ENCODE measurements around the gene E4F1.

The E4F1 gene

DNA sequence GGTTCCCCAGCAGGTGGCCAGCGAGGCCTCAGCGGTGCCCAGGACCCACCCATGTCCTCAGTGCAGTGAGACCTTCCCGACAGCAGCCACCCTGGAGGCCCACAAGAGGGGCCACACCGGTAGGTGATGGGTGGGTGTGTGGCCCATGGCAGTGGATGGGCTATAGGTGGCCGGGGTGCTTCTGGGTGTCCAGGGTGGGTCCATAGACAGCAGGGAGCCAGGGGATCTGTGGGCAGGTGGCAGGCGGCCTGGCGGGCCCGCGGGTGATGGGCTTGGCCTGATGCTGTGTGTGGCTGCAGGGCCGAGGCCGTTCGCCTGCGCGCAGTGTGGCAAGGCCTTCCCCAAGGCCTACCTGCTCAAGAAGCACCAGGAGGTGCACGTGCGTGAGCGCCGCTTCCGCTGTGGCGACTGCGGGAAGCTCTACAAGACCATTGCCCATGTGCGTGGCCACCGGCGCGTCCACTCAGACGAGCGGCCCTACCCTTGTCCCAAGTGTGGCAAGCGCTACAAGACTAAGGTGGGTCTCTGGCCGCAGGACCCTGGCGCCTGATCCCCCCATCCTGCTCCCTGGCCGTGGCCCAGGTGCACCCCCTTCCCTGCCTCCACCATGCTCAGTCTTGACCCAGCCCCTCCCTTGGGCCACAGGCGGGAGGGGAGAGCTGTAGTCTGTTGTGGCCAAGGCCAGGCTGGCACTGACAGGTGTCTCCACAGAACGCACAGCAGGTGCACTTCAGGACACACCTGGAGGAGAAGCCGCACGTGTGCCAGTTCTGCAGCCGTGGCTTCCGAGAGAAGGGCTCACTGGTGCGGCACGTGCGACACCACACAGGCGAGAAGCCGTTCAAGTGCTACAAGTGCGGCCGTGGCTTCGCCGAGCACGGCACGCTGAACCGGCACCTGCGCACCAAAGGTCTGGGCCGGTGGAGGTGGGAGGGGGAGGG is 10.8 kb downstream of the E4F1 start:
- H3K36me3 ChIP-seq (ENCODE audit: control insufficient read depth in 5 of 5, insufficient read depth in 5 of 5, low read length in 5 of 5) = peaks cover 0 to 68% (median 61%) of the 10 kb centered on the region in 5 donors
- no peak overlapping the region for H3K9ac ChIP-seq (ENCODE audit: low read length in 5 of 5)
- H3K27me3 ChIP-seq (ENCODE audit: control insufficient read depth in 5 of 5, insufficient read depth in 4 of 5, low read length in 5 of 5) = peaks cover 0 to 18% (median 8%) of the 10 kb centered on the region in 5 donors
- no peaks in the 10 kb centered on the region for H3K9me3 ChIP-seq (ENCODE audit: control insufficient read depth in 5 of 5, low read length in 5 of 5)
- H3K4me1 ChIP-seq (ENCODE audit: control insufficient read depth in 5 of 5, insufficient read depth in 5 of 5, low read length in 5 of 5) = peaks cover 0 to 31% (median 17%) of the 10 kb centered on the region in 5 donors
- H3K4me3 ChIP-seq (ENCODE audit: low read depth in 1 of 5, low read length in 5 of 5) = no peak overlapping the region
- no peak overlapping the region for H3K27ac ChIP-seq (ENCODE audit: low read depth, low read length)

DNA sequence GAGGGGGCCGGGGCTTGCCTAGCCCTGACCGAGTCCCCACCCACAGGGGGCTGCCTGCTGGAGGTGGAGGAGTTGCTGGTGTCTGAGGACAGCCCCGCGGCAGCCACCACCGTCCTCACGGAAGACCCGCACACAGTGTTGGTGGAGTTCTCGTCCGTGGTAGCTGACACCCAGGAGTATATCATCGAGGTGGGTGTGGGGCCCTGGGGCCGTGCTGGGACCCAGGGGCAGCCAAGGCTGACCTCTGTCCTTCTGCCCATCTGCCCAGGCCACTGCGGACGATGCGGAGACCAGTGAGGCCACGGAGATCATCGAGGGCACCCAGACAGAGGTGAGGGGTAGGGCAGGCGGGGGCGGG is 11.4 kb downstream of the E4F1 start:
- no peak overlapping the region for H3K27ac ChIP-seq (ENCODE audit: low read depth, low read length)
- no peak overlapping the region for H3K4me3 ChIP-seq (ENCODE audit: low read depth in 1 of 5, low read length in 5 of 5)
- peaks cover 0 to 18% (median 8%) of the 10 kb centered on the region in 5 donors for H3K27me3 ChIP-seq (ENCODE audit: control insufficient read depth in 5 of 5, insufficient read depth in 4 of 5, low read length in 5 of 5)
- H3K4me1 ChIP-seq (ENCODE audit: control insufficient read depth in 5 of 5, insufficient read depth in 5 of 5, low read length in 5 of 5) = peaks cover 0 to 26% (median 17%) of the 10 kb centered on the region in 5 donors
- no peaks in the 10 kb centered on the region for H3K9me3 ChIP-seq (ENCODE audit: control insufficient read depth in 5 of 5, low read length in 5 of 5)
- peaks cover 0 to 67% (median 58%) of the 10 kb centered on the region in 5 donors for H3K36me3 ChIP-seq (ENCODE audit: control insufficient read depth in 5 of 5, insufficient read depth in 5 of 5, low read length in 5 of 5)
- no peak overlapping the region for H3K9ac ChIP-seq (ENCODE audit: low read length in 5 of 5)

DNA sequence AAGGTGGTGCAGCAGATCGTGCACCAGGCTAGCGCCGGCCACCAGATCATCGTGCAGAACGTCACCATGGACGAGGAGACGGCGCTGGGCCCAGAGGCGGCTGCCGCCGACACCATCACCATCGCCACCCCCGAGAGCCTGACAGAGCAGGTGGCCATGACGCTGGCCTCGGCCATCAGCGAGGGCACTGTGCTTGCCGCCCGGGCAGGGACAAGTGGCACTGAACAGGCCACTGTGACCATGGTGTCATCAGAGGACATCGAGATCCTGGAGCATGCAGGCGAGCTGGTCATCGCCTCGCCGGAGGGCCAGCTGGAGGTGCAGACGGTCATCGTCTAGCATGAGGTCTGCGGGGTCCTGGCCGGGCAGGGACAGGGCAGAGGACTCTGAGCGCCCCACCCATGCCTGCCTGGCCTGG is 11.9 kb downstream of the E4F1 start:
- no peaks in the 10 kb centered on the region for H3K9me3 ChIP-seq (ENCODE audit: control insufficient read depth in 5 of 5, low read length in 5 of 5)
- no peak overlapping the region for H3K27ac ChIP-seq (ENCODE audit: low read depth, low read length)
- peaks cover 0 to 18% (median 8%) of the 10 kb centered on the region in 5 donors for H3K27me3 ChIP-seq (ENCODE audit: control insufficient read depth in 5 of 5, insufficient read depth in 4 of 5, low read length in 5 of 5)
- no peak overlapping the region for H3K9ac ChIP-seq (ENCODE audit: low read length in 5 of 5)
- peaks cover 0 to 65% (median 57%) of the 10 kb centered on the region in 5 donors for H3K36me3 ChIP-seq (ENCODE audit: control insufficient read depth in 5 of 5, insufficient read depth in 5 of 5, low read length in 5 of 5)
- H3K4me3 ChIP-seq (ENCODE audit: low read depth in 1 of 5, low read length in 5 of 5) = no peak overlapping the region
- peaks cover 0 to 23% (median 17%) of the 10 kb centered on the region in 5 donors for H3K4me1 ChIP-seq (ENCODE audit: control insufficient read depth in 5 of 5, insufficient read depth in 5 of 5, low read length in 5 of 5)

DNA sequence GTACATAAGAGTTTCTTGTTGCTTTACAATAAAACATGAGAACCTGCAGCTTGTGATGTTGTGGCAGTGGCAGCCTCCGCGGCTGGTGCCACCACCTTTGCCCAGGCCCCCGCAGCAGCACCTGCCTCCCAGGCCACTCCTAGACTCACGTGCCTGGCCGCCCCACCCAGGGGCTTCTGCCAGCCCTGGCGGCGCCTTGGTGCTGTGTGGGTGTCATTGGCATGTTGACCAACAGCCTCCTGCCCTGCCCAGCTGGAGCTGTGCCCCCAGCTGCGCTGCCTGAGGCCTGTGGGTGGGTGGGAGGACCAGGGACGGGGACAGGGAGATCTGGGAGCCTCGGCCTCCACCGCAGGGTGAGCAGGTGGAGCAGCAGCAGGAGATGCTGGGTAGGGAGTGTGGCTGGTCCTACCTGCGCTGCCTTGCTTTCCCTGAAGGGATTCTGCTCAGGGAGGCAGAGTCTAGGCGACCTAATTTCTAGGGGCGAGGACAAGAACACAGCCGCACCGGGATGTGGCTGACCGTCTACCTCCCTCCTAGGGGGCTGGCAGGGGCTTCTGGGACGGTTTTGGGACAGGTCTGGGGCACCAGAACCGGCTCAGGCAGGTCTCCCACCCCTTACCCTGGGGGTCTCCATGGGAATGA is 12.4 kb downstream of the E4F1 start:
- H3K36me3 ChIP-seq (ENCODE audit: control insufficient read depth in 5 of 5, insufficient read depth in 5 of 5, low read length in 5 of 5) = peaks cover 0 to 59% (median 54%) of the 10 kb centered on the region in 5 donors
- peak overlapping the region in 1 of 5 donors; percentile 49 for H3K4me3 ChIP-seq (ENCODE audit: low read depth in 1 of 5, low read length in 5 of 5)

DNA sequence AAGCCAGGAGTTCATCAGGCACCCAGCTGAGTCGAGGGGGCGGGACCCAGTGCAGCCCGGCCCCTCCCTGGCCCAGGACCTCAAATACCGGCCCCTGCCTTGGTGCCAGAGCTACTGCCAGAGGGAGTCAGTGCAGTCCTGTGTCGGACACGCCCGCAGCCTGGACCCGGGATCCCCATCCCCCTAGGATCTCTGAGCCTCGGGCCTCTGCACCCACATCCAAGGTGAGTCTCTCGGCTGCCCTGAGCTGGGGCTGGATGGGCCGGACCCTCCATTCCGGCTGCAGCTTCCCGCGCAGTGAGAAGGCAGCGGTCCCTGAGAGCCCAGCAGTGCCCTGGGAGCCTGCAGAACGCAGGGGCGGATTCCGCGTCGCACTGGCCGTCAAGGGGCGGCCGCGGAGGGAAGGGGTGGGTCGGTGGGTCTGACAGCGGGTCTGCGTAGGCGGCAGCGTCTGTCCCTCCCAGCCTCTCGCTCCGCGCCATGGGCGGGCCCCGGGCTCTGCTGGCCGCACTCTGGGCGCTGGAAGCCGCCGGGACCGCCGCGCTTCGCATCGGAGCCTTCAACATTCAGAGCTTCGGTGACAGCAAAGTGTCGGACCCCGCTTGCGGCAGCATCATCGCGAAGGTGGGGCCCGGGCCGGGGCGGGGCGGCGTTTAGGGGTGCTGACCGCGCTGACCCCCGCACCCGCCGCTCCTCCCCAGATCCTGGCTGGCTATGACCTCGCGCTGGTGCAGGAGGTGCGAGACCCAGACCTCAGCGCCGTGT is 13.1 kb downstream of the E4F1 start, which contains the start of gene DNASE1L2:
TSS of gene DNASE1L2 (plus strand) at position 108 of the 765 bp plus-strand sequence. CDS start at position 481, 373 bp downstream.
- Histone ChIP-seq H3K36me3 (ENCODE audit: control insufficient read depth in 5 of 5, insufficient read depth in 5 of 5, low read length in 5 of 5) (peaks cover 0 to 52% (median 47%) of the 10 kb centered on the region in 5 donors), H3K9ac (ENCODE audit: low read length in 5 of 5) (peak within 1 kb of the TSS in 1 of 5 donors; percentile 47), H3K4me1 (ENCODE audit: control insufficient read depth in 5 of 5, insufficient read depth in 5 of 5, low read length in 5 of 5) (peaks cover 0 to 23% (median 17%) of the 10 kb centered on the region in 5 donors), H3K9me3 (ENCODE audit: control insufficient read depth in 5 of 5, low read length in 5 of 5) (no peaks in the 10 kb centered on the region), H3K27me3 (ENCODE audit: control insufficient read depth in 5 of 5, insufficient read depth in 4 of 5, low read length in 5 of 5) (peaks cover 0 to 18% (median 8%) of the 10 kb centered on the region in 5 donors), H3K27ac (ENCODE audit: low read depth, low read length) (no peak within 1 kb of the TSS), H3K4me3 (ENCODE audit: low read depth in 1 of 5, low read length in 5 of 5) (peak within 1 kb of the TSS in 3 of 5 donors; percentile 6 to 49 (median 48))

More for the DNA sequence above, 12.4 kb downstream of the E4F1 start:
- no peak overlapping the region for H3K9ac ChIP-seq (ENCODE audit: low read length in 5 of 5)
- H3K27me3 ChIP-seq (ENCODE audit: control insufficient read depth in 5 of 5, insufficient read depth in 4 of 5, low read length in 5 of 5) = peaks cover 0 to 18% (median 8%) of the 10 kb centered on the region in 5 donors
- no peaks in the 10 kb centered on the region for H3K9me3 ChIP-seq (ENCODE audit: control insufficient read depth in 5 of 5, low read length in 5 of 5)
- no peak overlapping the region for H3K27ac ChIP-seq (ENCODE audit: low read depth, low read length)
- H3K4me1 ChIP-seq (ENCODE audit: control insufficient read depth in 5 of 5, insufficient read depth in 5 of 5, low read length in 5 of 5) = peaks cover 0 to 23% (median 17%) of the 10 kb centered on the region in 5 donors

DNA sequence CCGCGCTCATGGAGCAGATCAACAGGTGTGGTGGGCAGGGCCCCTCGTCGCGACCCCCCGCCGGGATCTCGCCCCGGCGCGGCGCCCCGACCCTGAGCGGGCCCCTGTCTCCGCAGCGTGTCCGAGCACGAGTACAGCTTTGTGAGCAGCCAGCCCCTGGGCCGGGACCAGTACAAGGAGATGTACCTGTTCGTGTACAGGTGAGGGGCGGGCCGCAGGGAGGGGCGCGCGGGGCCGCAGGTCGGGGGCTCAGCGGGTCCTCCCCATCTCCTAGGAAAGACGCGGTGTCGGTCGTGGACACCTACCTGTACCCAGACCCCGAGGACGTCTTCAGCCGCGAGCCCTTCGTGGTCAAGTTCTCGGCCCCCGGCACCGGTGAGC is 13.7 kb downstream of the E4F1 start:
- Histone ChIP-seq H3K4me1 (ENCODE audit: control insufficient read depth in 5 of 5, insufficient read depth in 5 of 5, low read length in 5 of 5) (peaks cover 0 to 23% (median 17%) of the 10 kb centered on the region in 5 donors), H3K27ac (ENCODE audit: low read depth, low read length) (no peak overlapping the region), H3K36me3 (ENCODE audit: control insufficient read depth in 5 of 5, insufficient read depth in 5 of 5, low read length in 5 of 5) (peaks cover 0 to 48% (median 42%) of the 10 kb centered on the region in 5 donors), H3K9ac (ENCODE audit: low read length in 5 of 5) (no peak overlapping the region), H3K9me3 (ENCODE audit: control insufficient read depth in 5 of 5, low read length in 5 of 5) (no peaks in the 10 kb centered on the region), H3K27me3 (ENCODE audit: control insufficient read depth in 5 of 5, insufficient read depth in 4 of 5, low read length in 5 of 5) (peaks cover 0 to 18% (median 8%) of the 10 kb centered on the region in 5 donors), H3K4me3 (ENCODE audit: low read depth in 1 of 5, low read length in 5 of 5) (peak overlapping the region in 2 of 5 donors; percentile 48 to 49)

DNA sequence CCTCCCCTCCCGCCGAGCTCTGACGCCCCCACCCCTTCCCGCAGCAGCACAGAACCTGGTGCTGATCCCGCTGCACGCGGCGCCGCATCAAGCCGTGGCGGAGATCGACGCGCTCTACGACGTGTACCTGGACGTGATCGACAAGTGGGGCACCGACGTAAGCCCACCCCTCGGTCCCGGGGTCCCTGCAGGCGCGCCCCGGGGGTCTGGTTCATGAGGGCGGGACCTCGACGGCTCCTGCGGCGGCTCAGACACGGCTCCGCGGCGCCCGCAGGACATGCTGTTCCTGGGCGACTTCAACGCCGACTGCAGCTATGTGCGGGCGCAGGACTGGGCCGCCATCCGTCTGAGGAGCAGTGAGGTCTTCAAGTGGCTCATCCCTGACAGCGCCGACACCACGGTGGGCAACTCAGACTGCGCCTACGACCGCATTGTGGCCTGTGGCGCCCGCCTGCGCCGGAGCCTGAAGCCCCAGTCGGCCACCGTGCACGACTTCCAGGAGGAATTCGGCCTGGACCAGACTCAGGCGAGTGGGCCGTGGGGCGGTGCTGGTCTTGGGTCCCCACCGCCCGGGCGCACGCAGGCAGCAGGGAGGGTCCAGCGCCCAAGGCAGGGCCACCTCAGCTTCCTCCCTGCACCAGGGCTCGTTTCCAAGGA is 14.2 kb downstream of the E4F1 start:
- Histone ChIP-seq H3K27me3 (ENCODE audit: control insufficient read depth in 5 of 5, insufficient read depth in 4 of 5, low read length in 5 of 5) (peaks cover 0 to 18% (median 8%) of the 10 kb centered on the region in 5 donors), H3K4me3 (ENCODE audit: low read depth in 1 of 5, low read length in 5 of 5) (no peak overlapping the region), H3K4me1 (ENCODE audit: control insufficient read depth in 5 of 5, insufficient read depth in 5 of 5, low read length in 5 of 5) (peaks cover 0 to 23% (median 17%) of the 10 kb centered on the region in 5 donors), H3K27ac (ENCODE audit: low read depth, low read length) (no peak overlapping the region), H3K36me3 (ENCODE audit: control insufficient read depth in 5 of 5, insufficient read depth in 5 of 5, low read length in 5 of 5) (peaks cover 0 to 48% (median 42%) of the 10 kb centered on the region in 5 donors), H3K9ac (ENCODE audit: low read length in 5 of 5) (no peak overlapping the region), H3K9me3 (ENCODE audit: control insufficient read depth in 5 of 5, low read length in 5 of 5) (no peaks in the 10 kb centered on the region)

DNA sequence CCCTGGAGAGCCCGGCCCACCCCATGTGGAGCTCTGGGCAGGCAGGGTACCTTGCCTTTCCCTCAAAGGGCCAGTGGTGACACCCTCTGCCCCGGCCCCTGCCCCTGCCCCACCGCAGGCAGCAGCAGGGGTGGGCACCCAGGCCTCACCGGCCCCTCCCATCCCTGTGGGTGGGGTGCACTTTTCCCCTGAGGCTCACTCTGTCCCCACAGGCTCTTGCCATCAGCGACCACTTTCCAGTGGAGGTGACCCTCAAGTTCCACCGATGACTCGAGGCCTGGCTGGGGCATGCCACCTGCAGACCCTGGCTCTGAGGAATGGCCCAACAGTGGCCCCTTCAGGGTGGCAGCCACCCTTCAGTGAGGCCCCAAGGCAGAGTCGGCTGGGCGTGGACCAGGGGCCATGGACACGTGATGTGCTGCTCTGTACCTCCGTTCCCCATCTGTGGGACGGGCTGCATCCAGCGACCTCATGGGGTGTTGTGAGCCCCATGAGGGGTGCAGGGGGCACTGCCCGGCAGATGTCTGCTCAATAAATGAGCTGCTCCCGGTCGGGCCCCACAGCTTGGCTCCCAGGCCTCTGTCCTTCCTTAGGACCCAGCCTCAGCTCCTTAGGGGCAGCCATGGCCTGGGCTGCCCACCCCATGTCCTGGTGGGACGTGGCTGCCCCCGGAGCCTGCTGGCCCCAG is 14.9 kb downstream of the E4F1 start:
- peaks cover 0 to 18% (median 8%) of the 10 kb centered on the region in 5 donors for H3K27me3 ChIP-seq (ENCODE audit: control insufficient read depth in 5 of 5, insufficient read depth in 4 of 5, low read length in 5 of 5)
- peaks cover 0 to 23% (median 17%) of the 10 kb centered on the region in 5 donors for H3K4me1 ChIP-seq (ENCODE audit: control insufficient read depth in 5 of 5, insufficient read depth in 5 of 5, low read length in 5 of 5)
- H3K4me3 ChIP-seq (ENCODE audit: low read depth in 1 of 5, low read length in 5 of 5) = no peak overlapping the region
- H3K27ac ChIP-seq (ENCODE audit: low read depth, low read length) = no peak overlapping the region
- H3K36me3 ChIP-seq (ENCODE audit: control insufficient read depth in 5 of 5, insufficient read depth in 5 of 5, low read length in 5 of 5) = peaks cover 0 to 48% (median 42%) of the 10 kb centered on the region in 5 donors
- H3K9me3 ChIP-seq (ENCODE audit: control insufficient read depth in 5 of 5, low read length in 5 of 5) = no peaks in the 10 kb centered on the region
- no peak overlapping the region for H3K9ac ChIP-seq (ENCODE audit: low read length in 5 of 5)
